MM.1S (cell line): Measurements from ENCODE around the gene AGPAT3.

Experiments used
- DNase-seq: peaks from one replicate; pipeline ENCODE4 v3.0.0-alpha.2; 2015
- H2AFZ ChIP-seq: fragments of 300-600 bp; sonication (generic); 2 replicates; pipeline ENCODE4 v1.6.0; 2016; ENCODE audit warnings: antibody characterized with exemption, low read length
- H3F3A ChIP-seq: fragments of 300-600 bp; sonication (generic); 2 replicates; pipeline ENCODE4 v1.6.1; 2016; ENCODE audit warnings: mild to moderate bottlenecking, antibody characterized with exemption, low read length, moderate library complexity, mixed read lengths; ENCODE audit not compliant: insufficient read depth
- H3K27ac ChIP-seq: fragments of 300-600 bp; sonication (generic); 2 replicates; pipeline ENCODE4 v1.5.1; 2016; ENCODE audit warnings: mild to moderate bottlenecking, low read length
- H3K27me3 ChIP-seq: fragments of 300-600 bp; sonication (generic); replicated peaks from 2 replicates; pipeline ENCODE4 v1.6.0; 2016; ENCODE audit warnings: low read length; ENCODE audit not compliant: insufficient read depth
- H3K36me3 ChIP-seq: fragments of 300-600 bp; sonication (generic); replicated peaks from 2 replicates; pipeline ENCODE4 v1.6.1; 2016; ENCODE audit warnings: mild to moderate bottlenecking, low read length, mixed read lengths; ENCODE audit not compliant: insufficient read depth
- H3K4me1 ChIP-seq: fragments of 300-600 bp; sonication (generic); 2 replicates; pipeline ENCODE4 v1.6.1; 2016; ENCODE audit warnings: low read length, mixed read lengths
- H3K4me2 ChIP-seq: fragments of 300-600 bp; sonication (generic); 2 replicates; pipeline ENCODE4 v1.6.0; 2016; ENCODE audit warnings: low read depth, low read length
- H3K4me3 ChIP-seq: fragments of 300-600 bp; sonication (generic); 2 replicates; pipeline ENCODE4 v1.5.1; 2016; ENCODE audit warnings: low read length, mixed read lengths
- H3K79me2 ChIP-seq: fragments of 300-600 bp; sonication (generic); 2 replicates; pipeline ENCODE4 v1.6.1; 2016; ENCODE audit warnings: mixed run types, low read length, mixed read lengths
- H3K9ac ChIP-seq: fragments of 300-600 bp; sonication (generic); 2 replicates; pipeline ENCODE4 v1.6.1; 2016; ENCODE audit warnings: low read length, mixed read lengths
- H3K9me2 ChIP-seq: fragments of 300-600 bp; sonication (generic); replicated peaks from 2 replicates; pipeline ENCODE4 v1.6.1; 2016; ENCODE audit warnings: mild to moderate bottlenecking, low read length, mixed read lengths; ENCODE audit not compliant: insufficient read depth
- H3K9me3 ChIP-seq: fragments of 300-600 bp; sonication (generic); replicated peaks from 2 replicates; pipeline ENCODE4 v1.6.1; 2016; ENCODE audit warnings: mild to moderate bottlenecking, low read length, mixed read lengths; ENCODE audit not compliant: insufficient read depth
- H4K20me1 ChIP-seq: fragments of 300-600 bp; sonication (generic); 2 replicates; pipeline ENCODE4 v1.6.1; 2016; ENCODE audit warnings: mild to moderate bottlenecking, low read length, moderate library complexity, mixed read lengths; ENCODE audit not compliant: insufficient read depth
- CTCF ChIP-seq: fragments of 300-600 bp; sonication (generic); IDR thresholded peaks from 2 replicates; pipeline ENCODE4 v1.5.1; 2016; ENCODE audit warnings: antibody characterized with exemption, low read length, mixed read lengths
- EZH2 ChIP-seq: fragments of 300-600 bp; sonication (generic); optimal IDR thresholded peaks from 2 replicates; pipeline ENCODE3; 2017; ENCODE audit warnings: low read depth, mild to moderate bottlenecking, antibody characterized with exemption, low read length, mixed read lengths
- EZH2phosphoT487 ChIP-seq: fragments of 300-600 bp; sonication (generic); IDR thresholded peaks from 2 replicates; pipeline ENCODE4 v1.6.1; 2018; ENCODE audit warnings: antibody characterized with exemption, low read length

The AGPAT3 gene

GRCh38 chr21:43868461-43868860 is 3.4 kb downstream of the AGPAT3 start:
- Histone ChIP-seq H4K20me1 (no peaks in the 10 kb centered on the region), H3K4me3 (no peak overlapping the region), H3K9me2 (no peaks in the 10 kb centered on the region), H3F3A (peaks cover 20% of the 10 kb centered on the region), H3K4me1 (peaks cover 13% of the 10 kb centered on the region), H3K9ac (no peak overlapping the region), H3K27me3 (no peaks in the 10 kb centered on the region), H3K9me3 (no peaks in the 10 kb centered on the region), H3K36me3 (no peaks in the 10 kb centered on the region; the same call in 1 of the 2 replicates), H3K79me2 (peaks cover 79% of the 10 kb centered on the region), H3K4me2 (no peak overlapping the region), H2AFZ (no peak overlapping the region), H3K27ac (no peak overlapping the region)
- no peak for DNase-seq
- TF ChIP-seq EZH2 (no peak), CTCF (no peak)

- TF ChIP-seq CTCF (no peak), EZH2phosphoT487 (no peak), EZH2 (no peak)
- no peak overlapping the region for H3K27ac ChIP-seq
- H3K9me2 ChIP-seq = no peaks in the 10 kb centered on the region
- no peak overlapping the region for H3K9ac ChIP-seq
- H3K4me1 ChIP-seq = peaks cover 11% of the 10 kb centered on the region
- no peaks in the 10 kb centered on the region for H3K27me3 ChIP-seq
- H3F3A ChIP-seq = peaks cover 14% of the 10 kb centered on the region
- H3K9me3 ChIP-seq = no peaks in the 10 kb centered on the region
- no peak overlapping the region for H3K4me2 ChIP-seq
- DNase-seq = no peak
- H3K79me2 ChIP-seq = peaks cover 92% of the 10 kb centered on the region
- H3K4me3 ChIP-seq = no peak overlapping the region
- H2AFZ ChIP-seq = no peak overlapping the region
- H3K36me3 ChIP-seq = no peaks in the 10 kb centered on the region; the same call in 1 of the 2 replicates
- H4K20me1 ChIP-seq = no peaks in the 10 kb centered on the region
Observed at GRCh38 chr21:43869486-43870325, 4.7 kb downstream of the AGPAT3 start.

- Histone ChIP-seq H3K4me3 (no peak overlapping the region), H3K4me2 (no peak overlapping the region)
Observed at GRCh38 chr21:43871487-43871886, 6.5 kb downstream of the AGPAT3 start.

More at GRCh38 chr21:43871487-43871886, 6.5 kb downstream of the AGPAT3 start:
- H3K9ac ChIP-seq = no peak overlapping the region
- H3K27ac ChIP-seq = no peak overlapping the region
- peaks cover 100% of the 10 kb centered on the region for H3K79me2 ChIP-seq
- no peaks in the 10 kb centered on the region for H3K9me2 ChIP-seq
- H4K20me1 ChIP-seq = no peaks in the 10 kb centered on the region
- H3K27me3 ChIP-seq = no peaks in the 10 kb centered on the region
- peaks cover 4% of the 10 kb centered on the region for H3F3A ChIP-seq
- no peaks in the 10 kb centered on the region for H3K9me3 ChIP-seq
- H3K36me3 ChIP-seq = no peaks in the 10 kb centered on the region; the same call in 1 of the 2 replicates
- DNase-seq = no peak
- no peak overlapping the region for H2AFZ ChIP-seq
- H3K4me1 ChIP-seq = peaks cover 11% of the 10 kb centered on the region
- TF ChIP-seq EZH2phosphoT487 = no peak
- TF ChIP-seq EZH2 = no peak
- TF ChIP-seq CTCF = no peak
